ENCODE data around the gene XRCC4.

DNA sequence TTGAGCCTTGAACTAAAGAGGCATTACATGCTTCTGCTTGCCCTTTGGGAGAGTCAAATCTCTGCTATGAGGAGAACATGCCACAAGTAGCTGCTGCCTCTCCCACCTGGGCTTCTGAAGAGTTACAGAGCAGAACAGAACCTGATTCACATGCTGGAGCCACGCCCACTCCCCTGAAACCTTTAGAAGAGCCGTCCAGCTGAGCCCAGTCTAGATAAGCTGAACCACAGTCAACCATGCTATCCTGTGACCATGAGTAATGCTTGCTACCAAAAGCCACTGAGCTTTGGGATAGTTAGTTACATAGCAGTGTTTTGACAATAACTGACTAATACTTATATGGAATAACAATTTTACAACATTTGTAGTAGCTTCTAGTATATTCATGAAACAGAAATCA, 283.2 kb downstream of the XRCC4 start:
- TF ChIP-seq EP300 (IDR thresholded peaks at IDR 0.05) = no peak
- TF ChIP-seq POLR2AphosphoS5 (IDR thresholded peaks at IDR 0.05) = no peak

Measured in suprapubic skin (tissue), 4 donors.